Left renal pelvis (tissue), 4 donors: ENCODE measurements around the gene CAPN13. TPM values are rescaled to one million over a fixed set of nuclear protein-coding genes. Genes with fewer than 3 reads are reported as not detected.

Experiments used
- DNase-seq, 4 donors: peaks; one replicate each; pipeline ENCODE4 v3.0.0-alpha.2; 2013; ENCODE audit warnings: low read depth in 4 of 4, low spot score in 3 of 4
- polyA plus RNA-seq, 4 donors: library from polyadenylated mRNA; unstranded; fragments of 120-200 nt; gene quantifications; one replicate each; pipeline ENCODE4 v1.2.1, GENCODE V29; 2013; ENCODE audit not compliant: insufficient read length in 4 of 4

CAPN13 gene
- polyA plus RNA-seq, 4 donors: 0.16 to 3.6 (median 1.9) TPM

- no peak for DNase-seq
Measured at GRCh38 chr2:30786923-30787685, 20.1 kb downstream of the CAPN13 start.

- DNase-seq: no peak
Measured at GRCh38 chr2:30784682-30785081, 22.6 kb downstream of the CAPN13 start.

- DNase-seq: no peak
Measured at GRCh38 chr2:30781961-30782533, 25.2 kb downstream of the CAPN13 start.

- no peak for DNase-seq
Measured at GRCh38 chr2:30781451-30781850, 25.8 kb downstream of the CAPN13 start.

GRCh38 chr2:30780776-30781330 lies 26.4 kb downstream of the CAPN13 start:
- DNase-seq: no peak

GRCh38 chr2:30778611-30779010 lies 28.6 kb downstream of the CAPN13 start:
- DNase-seq: no peak

- DNase-seq: no peak
Measured at GRCh38 chr2:30777661-30778505, 29.4 kb downstream of the CAPN13 start.

GRCh38 chr2:30776831-30777635 lies 30.2 kb downstream of the CAPN13 start:
- no peak for DNase-seq

- DNase-seq: no peak
Measured at GRCh38 chr2:30775833-30776232, 31.4 kb downstream of the CAPN13 start.

GRCh38 chr2:30772021-30772705 lies 35.1 kb downstream of the CAPN13 start:
- no peak for DNase-seq

- DNase-seq: no peak
Measured at GRCh38 chr2:30770816-30771576, 36.2 kb downstream of the CAPN13 start.

GRCh38 chr2:30769891-30770462 lies 37.3 kb downstream of the CAPN13 start:
- DNase-seq: no peak

GRCh38 chr2:30769481-30769780 lies 37.8 kb downstream of the CAPN13 start:
- DNase-seq: no peak

- no peak for DNase-seq
Measured at GRCh38 chr2:30768708-30769480, 38.4 kb downstream of the CAPN13 start.

- no peak for DNase-seq
Measured at GRCh38 chr2:30768036-30768686, 39.1 kb downstream of the CAPN13 start.

- no peak for DNase-seq
Measured at GRCh38 chr2:30766666-30767065, 40.6 kb downstream of the CAPN13 start.

- no peak for DNase-seq
Measured at GRCh38 chr2:30765876-30766470, 41.3 kb downstream of the CAPN13 start.
